ENCODE data around the gene PRICKLE3.

Gene PRICKLE3

DNA sequence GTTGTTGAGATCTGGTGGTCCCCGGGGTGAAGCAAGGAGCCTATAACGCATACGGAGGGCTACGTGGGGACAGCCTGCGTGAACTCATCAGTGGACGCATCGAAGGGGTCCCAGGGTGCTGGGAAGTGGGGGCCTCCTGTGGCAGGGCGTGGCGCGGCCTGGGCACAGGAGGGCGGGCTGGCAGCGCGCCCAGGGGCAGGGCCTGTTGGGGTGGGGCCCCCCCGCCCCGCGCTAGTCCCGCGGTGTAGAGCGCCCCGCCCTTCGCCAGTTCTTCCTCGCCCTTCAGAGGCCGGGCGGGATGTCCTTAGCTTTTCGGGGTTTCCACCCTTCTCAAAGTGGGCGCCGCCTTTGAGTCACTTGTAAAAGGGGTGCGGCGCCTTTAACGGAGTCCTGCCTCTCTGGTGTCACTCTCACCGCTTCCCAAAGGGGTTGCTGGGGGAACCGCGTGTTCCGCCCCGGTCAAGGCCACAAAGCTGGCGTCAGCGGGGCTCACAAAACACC lies 13.8 kb downstream of the PRICKLE3 start:
- no peaks in the 10 kb centered on the region; the same call in none of the 2 replicates for H3K36me3 ChIP-seq (ENCODE audit: control insufficient read depth, insufficient read depth, low read length)
- peak; percentile 75 for DNase-seq (ENCODE audit: extremely low read depth, insufficient read length)
- peak overlapping the region; percentile 63 for H3K4me3 ChIP-seq (replicated peaks; ENCODE audit: low read depth, low read length)
- H3K27me3 ChIP-seq (replicated peaks; ENCODE audit: control insufficient read depth, insufficient read depth, low read length) = no peaks in the 10 kb centered on the region
- TF ChIP-seq, protein P1, sequence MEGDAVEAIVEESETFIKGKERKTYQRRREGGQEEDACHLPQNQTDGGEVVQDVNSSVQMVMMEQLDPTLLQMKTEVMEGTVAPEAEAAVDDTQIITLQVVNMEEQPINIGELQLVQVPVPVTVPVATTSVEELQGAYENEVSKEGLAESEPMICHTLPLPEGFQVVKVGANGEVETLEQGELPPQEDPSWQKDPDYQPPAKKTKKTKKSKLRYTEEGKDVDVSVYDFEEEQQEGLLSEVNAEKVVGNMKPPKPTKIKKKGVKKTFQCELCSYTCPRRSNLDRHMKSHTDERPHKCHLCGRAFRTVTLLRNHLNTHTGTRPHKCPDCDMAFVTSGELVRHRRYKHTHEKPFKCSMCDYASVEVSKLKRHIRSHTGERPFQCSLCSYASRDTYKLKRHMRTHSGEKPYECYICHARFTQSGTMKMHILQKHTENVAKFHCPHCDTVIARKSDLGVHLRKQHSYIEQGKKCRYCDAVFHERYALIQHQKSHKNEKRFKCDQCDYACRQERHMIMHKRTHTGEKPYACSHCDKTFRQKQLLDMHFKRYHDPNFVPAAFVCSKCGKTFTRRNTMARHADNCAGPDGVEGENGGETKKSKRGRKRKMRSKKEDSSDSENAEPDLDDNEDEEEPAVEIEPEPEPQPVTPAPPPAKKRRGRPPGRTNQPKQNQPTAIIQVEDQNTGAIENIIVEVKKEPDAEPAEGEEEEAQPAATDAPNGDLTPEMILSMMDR (IDR thresholded peaks at IDR 0.05; ENCODE audit: insufficient read depth, low read length, poor library complexity, severe bottlenecking) = no peak

DNA sequence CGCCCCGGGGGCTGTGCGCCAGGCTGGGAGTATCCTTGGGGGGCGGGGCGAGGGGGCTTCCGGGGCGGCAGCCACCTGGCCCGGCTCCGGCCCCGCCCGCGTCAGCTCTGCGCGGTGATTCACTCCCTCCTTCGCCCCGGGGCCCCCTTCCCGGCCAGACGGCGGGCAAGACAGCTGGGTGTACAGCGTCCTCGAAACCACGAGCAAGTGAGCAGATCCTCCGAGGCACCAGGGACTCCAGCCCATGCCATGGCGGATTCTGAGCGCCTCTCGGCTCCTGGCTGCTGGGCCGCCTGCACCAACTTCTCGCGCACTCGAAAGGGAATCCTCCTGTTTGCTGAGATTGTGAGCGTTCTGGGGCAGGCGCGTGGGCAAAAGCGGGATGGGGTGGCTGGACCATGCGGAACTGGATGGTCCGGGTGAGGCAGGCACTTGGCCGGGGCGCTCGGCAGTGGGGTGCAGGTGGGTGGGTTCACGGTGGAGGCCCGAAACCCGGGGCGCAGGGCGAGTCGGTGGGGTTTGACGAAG lies 14.4 kb downstream of the PRICKLE3 start, which contains the start of gene PLP2:
Gene PLP2, plus strand, starts transcription at position 147 of the 528 bp plus-strand sequence. Its CDS starts 103 bp downstream, at position 250.
- TF ChIP-seq, protein P1 (IDR thresholded peaks at IDR 0.05; ENCODE audit: insufficient read depth, low read length, poor library complexity, severe bottlenecking) = no peak
- H3K27me3 ChIP-seq (replicated peaks; ENCODE audit: control insufficient read depth, insufficient read depth, low read length) = no peaks in the 10 kb centered on the region
- H3K36me3 ChIP-seq (ENCODE audit: control insufficient read depth, insufficient read depth, low read length) = no peaks in the 10 kb centered on the region; the same call in none of the 2 replicates
- peak within 1 kb of the TSS; percentile 63 for H3K4me3 ChIP-seq (replicated peaks; ENCODE audit: low read depth, low read length)
- DNase-seq (ENCODE audit: extremely low read depth, insufficient read length) = peak; percentile 78

DNA sequence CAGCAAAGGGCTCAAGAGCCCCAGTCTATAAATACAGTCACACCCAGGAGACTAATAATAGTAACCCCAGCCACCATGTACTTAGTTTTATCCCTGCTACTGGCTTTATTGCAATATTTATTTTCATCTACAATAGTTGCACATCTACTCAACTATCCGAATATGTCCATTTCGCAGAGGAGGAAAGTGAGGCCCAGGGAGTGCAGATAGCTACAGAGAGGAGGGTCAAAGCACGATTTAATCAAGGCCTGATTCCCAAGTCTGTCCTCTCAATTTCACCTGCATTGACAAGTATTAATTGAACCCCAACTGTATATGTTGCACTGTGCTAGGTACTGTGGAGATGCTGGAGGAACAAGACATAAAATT lies 18.4 kb downstream of the PRICKLE3 start:
- Histone ChIP-seq H3K36me3 (ENCODE audit: control insufficient read depth, insufficient read depth, low read length) (no peaks in the 10 kb centered on the region), H3K27me3 (replicated peaks; ENCODE audit: control insufficient read depth, insufficient read depth, low read length) (no peaks in the 10 kb centered on the region), H3K4me3 (replicated peaks; ENCODE audit: low read depth, low read length) (peak overlapping the region; percentile 45)
- TF ChIP-seq, protein P1 (IDR thresholded peaks at IDR 0.05; ENCODE audit: insufficient read depth, low read length, poor library complexity, severe bottlenecking) = no peak
- no peak for DNase-seq (ENCODE audit: extremely low read depth, insufficient read length)

DNA sequence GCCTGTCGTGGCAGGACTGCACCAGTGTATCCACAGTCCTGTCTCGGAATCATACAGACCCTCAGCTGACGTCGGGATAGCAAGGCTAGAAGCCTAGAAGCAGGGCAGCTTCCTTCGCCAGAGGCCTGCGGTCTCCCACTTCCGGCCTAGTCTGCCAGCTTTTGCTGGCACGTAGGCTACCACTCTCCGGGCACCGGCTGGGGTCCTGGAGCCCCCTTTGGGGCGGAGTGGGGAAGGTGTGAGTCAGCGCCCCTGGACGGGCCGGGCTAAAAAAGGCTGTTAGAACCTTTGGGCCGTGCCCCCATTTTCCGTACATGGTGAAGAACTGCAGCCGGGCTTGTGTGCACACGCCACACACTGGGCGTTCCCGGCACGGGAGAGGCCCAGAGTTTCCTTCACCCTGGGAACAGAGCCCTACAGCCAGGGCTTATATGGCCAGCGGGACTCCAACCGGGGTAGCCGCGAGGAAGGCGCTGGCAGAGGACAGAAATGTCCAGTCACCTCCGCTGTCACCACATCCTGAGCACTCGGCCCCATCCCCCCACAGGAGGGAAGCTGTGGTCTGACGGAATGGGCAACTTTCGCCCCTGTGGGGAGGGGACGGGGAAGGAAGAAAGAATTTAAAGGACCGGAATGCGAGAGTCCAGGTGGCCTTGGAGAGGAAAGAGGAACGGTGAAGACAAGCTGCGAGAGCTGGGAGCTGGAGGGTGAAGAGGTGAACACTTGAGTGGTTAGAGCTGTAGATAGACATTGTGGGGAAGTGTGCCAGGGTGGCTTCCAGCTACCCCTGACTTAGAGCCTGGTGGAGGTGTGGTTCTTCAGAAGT lies 19.0 kb downstream of the PRICKLE3 start:
- Histone ChIP-seq H3K36me3 (ENCODE audit: control insufficient read depth, insufficient read depth, low read length) (no peaks in the 10 kb centered on the region), H3K4me3 (replicated peaks; ENCODE audit: low read depth, low read length) (peak overlapping the region; percentile 45), H3K27me3 (replicated peaks; ENCODE audit: control insufficient read depth, insufficient read depth, low read length) (no peaks in the 10 kb centered on the region)
- TF ChIP-seq, protein P1 (IDR thresholded peaks at IDR 0.05; ENCODE audit: insufficient read depth, low read length, poor library complexity, severe bottlenecking) = no peak
- peak; percentile 65 for DNase-seq (ENCODE audit: extremely low read depth, insufficient read length)

DNA sequence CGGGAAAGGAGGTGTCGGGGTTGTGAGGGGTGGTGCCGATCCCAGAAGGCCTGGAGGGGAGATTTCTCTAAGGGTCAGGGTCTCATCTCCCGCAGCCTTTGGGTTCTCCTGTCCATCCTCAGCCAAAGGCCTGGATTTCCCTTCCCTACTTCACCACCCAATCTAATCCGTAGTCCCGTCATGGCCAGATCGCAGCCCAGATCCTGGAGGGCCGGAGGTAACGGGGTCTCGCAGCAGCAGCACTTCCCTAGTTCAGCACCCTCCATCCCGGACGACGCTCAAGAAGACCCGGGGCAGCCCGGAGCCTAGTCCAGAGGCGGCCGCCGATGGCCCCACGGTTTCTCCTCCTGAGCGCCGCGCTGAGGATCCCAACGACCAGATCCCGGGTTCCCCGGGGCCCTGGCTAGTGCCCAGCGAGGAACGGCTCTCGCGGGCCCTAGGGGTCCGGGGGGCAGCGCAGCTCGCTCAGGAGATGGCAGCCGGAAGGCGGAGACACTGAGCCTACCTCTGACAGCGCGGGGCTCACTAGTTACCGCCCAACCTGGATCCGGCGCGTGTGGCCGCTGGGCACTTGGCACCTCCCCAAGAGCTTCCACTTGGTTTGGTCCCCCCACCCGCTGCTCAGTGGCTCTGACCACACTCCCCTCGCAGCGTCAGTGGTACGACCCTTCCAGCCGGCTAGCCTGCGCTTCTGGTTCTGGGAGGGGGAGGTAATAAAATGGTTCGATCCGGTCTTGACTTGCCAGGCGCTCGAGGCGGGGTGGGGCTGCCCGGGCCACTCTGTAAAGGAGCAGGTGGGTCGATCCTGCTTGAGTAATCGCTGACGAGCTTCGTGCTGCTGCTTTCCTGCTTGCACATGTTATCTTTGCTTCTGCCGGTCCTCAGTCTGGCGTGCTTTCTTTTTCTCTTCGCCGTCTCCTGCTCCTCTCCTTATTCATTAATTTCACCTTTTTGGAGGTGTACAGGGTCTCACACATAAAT lies 20.0 kb downstream of the PRICKLE3 start:
- Histone ChIP-seq H3K27me3 (replicated peaks; ENCODE audit: control insufficient read depth, insufficient read depth, low read length) (no peaks in the 10 kb centered on the region), H3K4me3 (replicated peaks; ENCODE audit: low read depth, low read length) (peak overlapping the region; percentile 45), H3K36me3 (ENCODE audit: control insufficient read depth, insufficient read depth, low read length) (no peaks in the 10 kb centered on the region)
- TF ChIP-seq, protein P1 (IDR thresholded peaks at IDR 0.05; ENCODE audit: insufficient read depth, low read length, poor library complexity, severe bottlenecking) = peak; percentile 40
- peak; percentile 85 for DNase-seq (ENCODE audit: extremely low read depth, insufficient read length)

Measured in GM06990 (cell line).